Endothelial cell of umbilical vein (primary cell): ENCODE measurements around the gene ETV1. TPM values are rescaled to one million over a fixed set of nuclear protein-coding genes. Genes with fewer than 3 reads are reported as not detected.

Experiments
- BruUV-seq: library from RNA; stranded (reverse); fragments of 400-500 nt; replicated peaks from 2 replicates; lab custom pipeline; 2021; lab: Mats Ljungman, UMichigan
- CTCF ChIA-PET: fragments of 300-600, 350-600 bp; sonication (Branson Sonifier 250); formaldehyde crosslinking; loops from one replicate; lab custom pipeline; 2021; ENCODE audit warnings: antibody characterized with exemption, inconsistent platforms; lab: Charles Lee
- POLR2A ChIA-PET: fragments of 300-600, 350-600 bp; sonication (Branson Sonifier 250); formaldehyde crosslinking; loops from one replicate; lab custom pipeline; 2021; ENCODE audit warnings: antibody characterized with exemption, inconsistent platforms; lab: Charles Lee
- DNase-seq: peaks from one replicate; pipeline ENCODE4 v3.0.0-alpha.2; 2011; ENCODE audit warnings: low read depth, low spot score
- FAIRE-seq: peaks from 2 replicates; lab custom pipeline; 2011; peaks lifted over from hg19 to GRCh38; lab: Jason Lieb, UNC
- H2AFZ ChIP-seq: 2 replicates; pipeline ENCODE4 v1.6.0; 2012; ENCODE audit warnings: low read depth, low read length, control low read depth, inconsistent platforms
- H3K27ac ChIP-seq: 2 replicates; pipeline ENCODE4 v1.5.1; 2011; ENCODE audit warnings: low read depth, mild to moderate bottlenecking, control low read depth, low read length, moderate library complexity; ENCODE audit not compliant: insufficient read depth
- H3K27me3 ChIP-seq, 2 experiments: 2 replicates each; pipeline versions ENCODE4 v1.6.0 to v1.6.1; 2011; ENCODE audit warnings: low read length in 2 of 2, mixed read lengths in 1 of 2; ENCODE audit not compliant: control insufficient read depth in 2 of 2, insufficient read depth in 2 of 2
- H3K36me3 ChIP-seq, 2 experiments: 2 replicates in 1 of 2; 3 replicates in 1 of 2; pipeline ENCODE4 v1.5.1; 2011; ENCODE audit warnings: low read length in 2 of 2, mild to moderate bottlenecking in 1 of 2, moderate library complexity in 1 of 2; ENCODE audit not compliant: control insufficient read depth in 2 of 2, insufficient read depth in 2 of 2; ENCODE audit errors: extremely low read depth in 1 of 2
- H3K4me1 ChIP-seq: 3 replicates; pipeline ENCODE4 v1.5.1; 2011; ENCODE audit warnings: mild to moderate bottlenecking, low read length; ENCODE audit not compliant: control insufficient read depth, insufficient read depth; ENCODE audit errors: extremely low read depth
- H3K4me2 ChIP-seq: 2 replicates; pipeline ENCODE4 v1.6.1; 2011; ENCODE audit warnings: low read length, control low read depth, mixed read lengths; ENCODE audit not compliant: insufficient read depth
- H3K4me3 ChIP-seq, 3 experiments: fragments of 200-600 bp in 1 of 3; sonication (generic), shearing (Covaris generic) in 1 of 3; replicated peaks in 1 of 3; 2 replicates each; pipeline ENCODE4 v1.5.1; 2011 to 2016; ENCODE audit warnings: control low read depth in 3 of 3, low read length in 3 of 3, mild to moderate bottlenecking in 2 of 3, inconsistent platforms in 1 of 3, low read depth in 1 of 3, moderate library complexity in 1 of 3; ENCODE audit not compliant: insufficient read depth in 1 of 3
- H3K79me2 ChIP-seq: 2 replicates; pipeline ENCODE4 v1.6.0; 2012; ENCODE audit warnings: low read length, inconsistent platforms; ENCODE audit not compliant: control insufficient read depth, insufficient read depth
- H3K9ac ChIP-seq: replicated peaks from 2 replicates; pipeline ENCODE3; 2011; ENCODE audit warnings: low read length, control low read depth; ENCODE audit not compliant: insufficient read depth; ENCODE audit errors: extremely low read depth
- H3K9me1 ChIP-seq: replicated peaks from 3 replicates; pipeline ENCODE4 v1.6.0; 2011; ENCODE audit warnings: mild to moderate bottlenecking, low read length; ENCODE audit not compliant: control insufficient read depth, insufficient read depth; ENCODE audit errors: extremely low read depth
- H3K9me3 ChIP-seq: replicated peaks from 2 replicates; pipeline ENCODE4 v1.5.1; 2012; ENCODE audit warnings: low read length, inconsistent platforms; ENCODE audit not compliant: control insufficient read depth, insufficient read depth
- H4K20me1 ChIP-seq: replicated peaks from 2 replicates; pipeline ENCODE3; 2011; ENCODE audit warnings: mild to moderate bottlenecking, low read length; ENCODE audit not compliant: control insufficient read depth, insufficient read depth; ENCODE audit errors: extremely low read depth
- EZH2 ChIP-seq: IDR thresholded peaks from 2 replicates; pipeline ENCODE4 v1.6.1; 2012; ENCODE audit warnings: borderline replicate concordance, low read depth, mild to moderate bottlenecking, moderate library complexity, low read length, inconsistent platforms; ENCODE audit not compliant: severe bottlenecking
- FOS ChIP-seq: IDR thresholded peaks from 2 replicates; pipeline ENCODE4 v1.6.1; 2011; ENCODE audit warnings: mild to moderate bottlenecking, low read length, moderate library complexity, borderline replicate concordance; ENCODE audit not compliant: insufficient read depth
- GATA2 ChIP-seq: IDR thresholded peaks from 2 replicates; pipeline ENCODE4 v1.7.0; 2011; ENCODE audit warnings: low read depth, mild to moderate bottlenecking, moderate library complexity, mixed read lengths, low read length; ENCODE audit not compliant: insufficient read length, insufficient read depth
- JUN ChIP-seq: IDR thresholded peaks from 2 replicates; pipeline ENCODE4 v1.6.1; 2011; ENCODE audit warnings: borderline replicate concordance, low read depth; ENCODE audit not compliant: insufficient read length, insufficient read depth
- MYC ChIP-seq: IDR thresholded peaks from one replicate; pipeline ENCODE4 v1.6.1; 2011; ENCODE audit warnings: mild to moderate bottlenecking, low read depth, low read length
- POLR2A ChIP-seq: IDR thresholded peaks from 2 replicates; pipeline ENCODE4 v1.6.1; 2012; ENCODE audit warnings: low read depth, mild to moderate bottlenecking, control low read depth, low read length
- POLR2AphosphoS5 ChIP-seq: IDR thresholded peaks from 2 replicates; pipeline ENCODE4 v1.6.1; 2012; ENCODE audit warnings: low read depth, mild to moderate bottlenecking, control low read depth, low read length, moderate library complexity; ENCODE audit not compliant: insufficient read depth
- dilution Hi-C: fragments of 300-500 bp; cut with MboI; formaldehyde crosslinking; loops from one replicate; pipeline ENCODE4 v1.15.0; 2019; ENCODE audit warnings: low sequenced_read_pairs; ENCODE audit not compliant: extremely low pct_ligation_motif_present
- intact Hi-C: fragments of 100-400 bp; cut with micrococcal nuclease; formaldehyde crosslinking; loops from one replicate; pipeline ENCODE4 v1.10.0; 2022
- polyA plus RNA-seq, 4 experiments: library from polyadenylated mRNA; depleted of rRNA in 3 of 4; stranded (reverse) in 3 of 4; unstranded in 1 of 4; fragments of >200 nt; gene quantifications; 2 replicates each; pipeline versions ENCODE4 v1.2.1 to v1.2.3, GENCODE V29; 2011 to 2012; ENCODE audit warnings: missing spikeins in 1 of 4
- total RNA-seq: library from RNA; stranded (reverse); gene quantifications from 2 replicates; pipeline ENCODE4 v1.2.3, GENCODE V29; 2021
- TF ChIP-seq, protein P1 (sequence below): IDR thresholded peaks from 2 replicates; pipeline ENCODE4 v1.6.1; 2011; ENCODE audit not compliant: insufficient read depth, insufficient read length
- TF ChIP-seq, protein P2 (sequence below), 2 donors: IDR thresholded peaks; 1 replicate in 1 of 2; 2 replicates in 1 of 2; pipeline ENCODE4 v1.5.1; 2011; ENCODE audit warnings: low read length in 2 of 2, mild to moderate bottlenecking in 2 of 2, moderate library complexity in 2 of 2, control low read depth in 1 of 2, inconsistent platforms in 1 of 2, low read depth in 1 of 2; ENCODE audit not compliant: insufficient read depth in 1 of 2; ENCODE audit errors: extremely low read depth in 1 of 2

Gene ETV1
- total and polyA plus RNA-seq, 2 donors (not counting 3 experiments of a cell fraction or from before 2014, with no cell fraction given): 8.4 to 16.6 TPM

- Histone ChIP-seq H3K4me1 (peaks cover 16% of the 10 kb centered on the region), H3K27me3 (no peaks in the 10 kb centered on the region), H3K27ac (peak overlapping the region; percentile 76), H3K9me3 (no peaks in the 10 kb centered on the region), H3K4me2 (peak overlapping the region; percentile 72), H4K20me1 (no peaks in the 10 kb centered on the region), H3K36me3 (no peaks in the 10 kb centered on the region), H3K4me3 (peak overlapping the region in 2 of 3 experiments; percentile 30 to 47), H3K9ac (peak overlapping the region; percentile 63), H3K9me1 (no peaks in the 10 kb centered on the region), H2AFZ (peak overlapping the region; percentile 40), H3K79me2 (no peaks in the 10 kb centered on the region)
- intact Hi-C loops: loop anchor here (1.0 to 2.0 kb wide), 4 partner anchors 72 to 757 kb away; no protein-coding TSS in a partner anchor
- DNase-seq (peak; percentile 4), FAIRE-seq (no peak)
- BruUV-seq: TSS peak; percentile 65
- POLR2A ChIA-PET: interaction anchor here (1.0 to 1.8 kb wide), 2 partner anchors 11 to 72 kb away, joined by 4 to 7 read pairs; no protein-coding TSS in a partner anchor
- dilution Hi-C loops: no loop called here
- TF ChIP-seq EZH2 (no peak), FOS (no peak), POLR2A (no peak), POLR2AphosphoS5 (no peak), MYC (no peak), GATA2 (no peak), JUN (no peak)
- TF ChIP-seq, protein P1, sequence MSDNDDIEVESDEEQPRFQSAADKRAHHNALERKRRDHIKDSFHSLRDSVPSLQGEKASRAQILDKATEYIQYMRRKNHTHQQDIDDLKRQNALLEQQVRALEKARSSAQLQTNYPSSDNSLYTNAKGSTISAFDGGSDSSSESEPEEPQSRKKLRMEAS: no peak
- TF ChIP-seq, protein P2, sequence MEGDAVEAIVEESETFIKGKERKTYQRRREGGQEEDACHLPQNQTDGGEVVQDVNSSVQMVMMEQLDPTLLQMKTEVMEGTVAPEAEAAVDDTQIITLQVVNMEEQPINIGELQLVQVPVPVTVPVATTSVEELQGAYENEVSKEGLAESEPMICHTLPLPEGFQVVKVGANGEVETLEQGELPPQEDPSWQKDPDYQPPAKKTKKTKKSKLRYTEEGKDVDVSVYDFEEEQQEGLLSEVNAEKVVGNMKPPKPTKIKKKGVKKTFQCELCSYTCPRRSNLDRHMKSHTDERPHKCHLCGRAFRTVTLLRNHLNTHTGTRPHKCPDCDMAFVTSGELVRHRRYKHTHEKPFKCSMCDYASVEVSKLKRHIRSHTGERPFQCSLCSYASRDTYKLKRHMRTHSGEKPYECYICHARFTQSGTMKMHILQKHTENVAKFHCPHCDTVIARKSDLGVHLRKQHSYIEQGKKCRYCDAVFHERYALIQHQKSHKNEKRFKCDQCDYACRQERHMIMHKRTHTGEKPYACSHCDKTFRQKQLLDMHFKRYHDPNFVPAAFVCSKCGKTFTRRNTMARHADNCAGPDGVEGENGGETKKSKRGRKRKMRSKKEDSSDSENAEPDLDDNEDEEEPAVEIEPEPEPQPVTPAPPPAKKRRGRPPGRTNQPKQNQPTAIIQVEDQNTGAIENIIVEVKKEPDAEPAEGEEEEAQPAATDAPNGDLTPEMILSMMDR (IDR thresholded peaks at IDR 0.05; ENCODE audit: extremely low read depth in 1 of 2, insufficient read depth in 1 of 2, low read depth in 1 of 2, low read length in 2 of 2): no peak
- CTCF ChIA-PET: interaction anchor here (0.9 to 4.9 kb wide), 4 partner anchors 13 to 72 kb away, joined by 3 to 72 read pairs (median 3); no protein-coding TSS in a partner anchor
Observed at GRCh38 chr7:13991791-13992595, 2.5 kb upstream of the ETV1 start.
